GM12878 (cell line): Measurements from ENCODE around the gene ENG. TPM values are rescaled to one million over a fixed set of nuclear protein-coding genes. Genes with fewer than 3 reads are reported as not detected.

ENCODE experiments used
- BRCA1 ChIP-seq: IDR thresholded peaks from 2 replicates; pipeline ENCODE4 v1.6.1; 2011; ENCODE audit warnings: low read depth, low read length, improper control_type of control experiment
- CBX3 ChIP-seq: fragments of 200-600 bp; sonication (generic); IDR thresholded peaks from 2 replicates; pipeline ENCODE4 v1.6.1; 2016; ENCODE audit warnings: low read depth, borderline replicate concordance
- CEBPB ChIP-seq, 2 experiments: fragments of 150-350 bp in 1 of 2; IDR thresholded peaks; 2 replicates each; pipeline ENCODE4 v1.6.1; 2012 to 2014; ENCODE audit warnings: low read depth in 2 of 2, low read length in 2 of 2, borderline replicate concordance in 1 of 2, inconsistent platforms in 1 of 2
- EZH2 ChIP-seq: IDR thresholded peaks from 2 replicates; pipeline ENCODE4 v1.6.1; 2012; ENCODE audit warnings: low read depth, mild to moderate bottlenecking, control low read depth, inconsistent platforms, low read length, borderline replicate concordance; ENCODE audit not compliant: control insufficient read depth
- GATAD2B ChIP-seq: fragments of 450-650 bp; conservative IDR thresholded peaks from 2 replicates; pipeline ENCODE4 v1.6.1; 2017; ENCODE audit warnings: low read depth, mild to moderate bottlenecking, moderate library complexity
- KAT2A ChIP-seq: conservative IDR thresholded peaks from 2 replicates; pipeline ENCODE4 v1.6.1; 2011; ENCODE audit warnings: low read depth, low read length; ENCODE audit not compliant: control insufficient read depth
- MYC ChIP-seq: IDR thresholded peaks from 2 replicates; pipeline ENCODE4 v1.6.1; 2011; ENCODE audit warnings: mild to moderate bottlenecking, low read length, moderate library complexity, inconsistent platforms; ENCODE audit not compliant: insufficient read depth, insufficient replicate concordance, insufficient read length, severe bottlenecking
- NFXL1 ChIP-seq: fragments of 450-650 bp; IDR thresholded peaks from 2 replicates; pipeline ENCODE4 v1.6.1; 2017; ENCODE audit warnings: antibody characterized with exemption, mild to moderate bottlenecking, borderline replicate concordance
- NFYB ChIP-seq: IDR thresholded peaks from 2 replicates; pipeline ENCODE4 v1.6.1; 2011; ENCODE audit warnings: low read depth, mild to moderate bottlenecking, low read length, improper control_type of control experiment, moderate library complexity; ENCODE audit not compliant: insufficient read depth
- SMAD1 ChIP-seq: fragments of 450-650 bp; IDR thresholded peaks from 2 replicates; pipeline ENCODE4 v1.6.1; 2018; ENCODE audit warnings: mild to moderate bottlenecking, low read depth; ENCODE audit not compliant: partially characterized antibody
- SREBF1 ChIP-seq: IDR thresholded peaks from 2 replicates; pipeline ENCODE4 v1.6.1; 2012; ENCODE audit warnings: mild to moderate bottlenecking, low read length
- TCF7 ChIP-seq: IDR thresholded peaks from 2 replicates; pipeline ENCODE4 v1.6.1; 2014; ENCODE audit warnings: antibody characterized with exemption, borderline replicate concordance
- WRNIP1 ChIP-seq: IDR thresholded peaks from 2 replicates; pipeline ENCODE4 v1.6.1; 2011; ENCODE audit warnings: low read depth, low read length, improper control_type of control experiment, borderline replicate concordance
- polyA plus RNA-seq, 11 experiments: library from polyadenylated mRNA; depleted of rRNA in 4 of 11; unstranded in 6 of 11; stranded (reverse) in 5 of 11; fragments of >200 nt; fragmentation: Nextera tagmentation in 4 of 11; fragmentation: Illumina TruSeq in 1 of 11; extraction: Ambion mirVana in 4 of 11; extraction: Trizol in 1 of 11; gene quantifications; 1 replicate in 1 of 11; 2 replicates in 10 of 11; pipeline versions ENCODE4 v1.2.1 to v1.2.3, GENCODE V29; 2011 to 2016; ENCODE audit warnings: inconsistent platforms in 2 of 11, missing spikeins in 2 of 11, low read depth in 1 of 11
- total RNA-seq, 4 experiments: library from RNA; depleted of rRNA in 3 of 4; stranded (reverse); fragments of >200 nt in 3 of 4; fragmentation: Illumina TruSeq in 1 of 4; extraction: Trizol in 1 of 4; gene quantifications; 2 replicates each; pipeline versions ENCODE4 v1.2.1 to v1.2.3, GENCODE V29; 2013 to 2021
- TF ChIP-seq, protein P1 (sequence below): IDR thresholded peaks from 2 replicates; pipeline ENCODE4 v1.6.1; 2012; ENCODE audit warnings: improper control_type of control experiment, low read depth, low read length; ENCODE audit not compliant: insufficient replicate concordance
- TF ChIP-seq, protein P2 (sequence below): fragments of 450-650 bp; IDR thresholded peaks from 2 replicates; pipeline ENCODE4 v1.6.1; 2017; ENCODE audit warnings: mild to moderate bottlenecking, moderate library complexity
- TF ChIP-seq, protein P3 (sequence below): fragments of 450-650 bp; IDR thresholded peaks from 2 replicates; pipeline ENCODE4 v1.6.1; 2016; ENCODE audit warnings: mild to moderate bottlenecking
- TF ChIP-seq, protein P4 (sequence below): IDR thresholded peaks from 2 replicates; pipeline ENCODE4 v1.6.1; 2011; ENCODE audit warnings: low read depth, low read length, improper control_type of control experiment, borderline replicate concordance

Gene ENG
- total and polyA plus RNA-seq, 10 of the 15 experiments (the other 5 are each of a cell fraction or from before 2014, with no cell fraction given), result 0.14 to 10.1 (median 2.0) TPM

DNA sequence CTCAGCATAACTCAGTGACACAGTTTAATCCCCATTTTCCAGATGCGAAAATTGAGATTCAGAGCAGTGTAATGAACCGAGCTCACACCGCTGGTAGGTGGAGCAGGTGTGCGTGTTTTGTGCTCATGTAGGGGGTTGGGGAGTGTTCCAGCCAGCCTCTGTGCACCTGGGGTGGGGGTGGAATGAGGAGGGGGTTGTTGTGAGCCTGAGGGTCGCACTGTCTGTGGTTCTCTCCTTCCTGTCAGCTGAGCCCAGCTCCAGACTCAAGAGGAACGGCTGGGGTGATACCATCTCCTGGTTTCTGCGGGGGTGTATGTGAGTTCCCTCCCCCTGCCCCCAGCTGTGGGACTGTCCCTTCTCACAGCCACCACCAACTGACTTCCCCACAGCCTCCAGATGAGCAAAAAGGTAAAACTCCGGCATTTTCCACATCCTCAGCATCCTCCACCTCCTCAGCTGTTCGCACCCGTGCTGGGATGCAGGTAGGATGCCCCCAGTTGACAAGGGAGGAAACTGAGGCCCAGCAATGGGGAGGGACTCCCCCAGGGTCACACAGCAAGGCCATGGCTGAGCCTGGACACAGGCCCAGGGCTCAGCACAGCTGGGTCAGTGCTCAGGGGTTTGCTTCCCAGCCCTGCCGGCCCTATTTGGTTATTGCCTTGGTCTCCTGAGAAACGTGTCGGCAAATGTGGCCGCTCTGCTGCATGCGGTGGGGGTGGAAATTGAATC lies 78.1 kb downstream of the ENG start (continued):
- TF ChIP-seq SREBF1 (peak; percentile 92), GATAD2B (no peak; the same call in 1 of the 2 replicates), NFXL1 (no peak), EZH2 (no peak), NFYB (no peak), MYC (peak; percentile 6), WRNIP1 (no peak), KAT2A (no peak), SMAD1 (no peak), BRCA1 (no peak), TCF7 (no peak), CEBPB (IDR thresholded peaks at IDR 0.05; ENCODE audit: borderline replicate concordance in 1 of 2, low read depth in 2 of 2, low read length in 2 of 2) (no peak), CBX3 (no peak)
- TF ChIP-seq, protein P1, sequence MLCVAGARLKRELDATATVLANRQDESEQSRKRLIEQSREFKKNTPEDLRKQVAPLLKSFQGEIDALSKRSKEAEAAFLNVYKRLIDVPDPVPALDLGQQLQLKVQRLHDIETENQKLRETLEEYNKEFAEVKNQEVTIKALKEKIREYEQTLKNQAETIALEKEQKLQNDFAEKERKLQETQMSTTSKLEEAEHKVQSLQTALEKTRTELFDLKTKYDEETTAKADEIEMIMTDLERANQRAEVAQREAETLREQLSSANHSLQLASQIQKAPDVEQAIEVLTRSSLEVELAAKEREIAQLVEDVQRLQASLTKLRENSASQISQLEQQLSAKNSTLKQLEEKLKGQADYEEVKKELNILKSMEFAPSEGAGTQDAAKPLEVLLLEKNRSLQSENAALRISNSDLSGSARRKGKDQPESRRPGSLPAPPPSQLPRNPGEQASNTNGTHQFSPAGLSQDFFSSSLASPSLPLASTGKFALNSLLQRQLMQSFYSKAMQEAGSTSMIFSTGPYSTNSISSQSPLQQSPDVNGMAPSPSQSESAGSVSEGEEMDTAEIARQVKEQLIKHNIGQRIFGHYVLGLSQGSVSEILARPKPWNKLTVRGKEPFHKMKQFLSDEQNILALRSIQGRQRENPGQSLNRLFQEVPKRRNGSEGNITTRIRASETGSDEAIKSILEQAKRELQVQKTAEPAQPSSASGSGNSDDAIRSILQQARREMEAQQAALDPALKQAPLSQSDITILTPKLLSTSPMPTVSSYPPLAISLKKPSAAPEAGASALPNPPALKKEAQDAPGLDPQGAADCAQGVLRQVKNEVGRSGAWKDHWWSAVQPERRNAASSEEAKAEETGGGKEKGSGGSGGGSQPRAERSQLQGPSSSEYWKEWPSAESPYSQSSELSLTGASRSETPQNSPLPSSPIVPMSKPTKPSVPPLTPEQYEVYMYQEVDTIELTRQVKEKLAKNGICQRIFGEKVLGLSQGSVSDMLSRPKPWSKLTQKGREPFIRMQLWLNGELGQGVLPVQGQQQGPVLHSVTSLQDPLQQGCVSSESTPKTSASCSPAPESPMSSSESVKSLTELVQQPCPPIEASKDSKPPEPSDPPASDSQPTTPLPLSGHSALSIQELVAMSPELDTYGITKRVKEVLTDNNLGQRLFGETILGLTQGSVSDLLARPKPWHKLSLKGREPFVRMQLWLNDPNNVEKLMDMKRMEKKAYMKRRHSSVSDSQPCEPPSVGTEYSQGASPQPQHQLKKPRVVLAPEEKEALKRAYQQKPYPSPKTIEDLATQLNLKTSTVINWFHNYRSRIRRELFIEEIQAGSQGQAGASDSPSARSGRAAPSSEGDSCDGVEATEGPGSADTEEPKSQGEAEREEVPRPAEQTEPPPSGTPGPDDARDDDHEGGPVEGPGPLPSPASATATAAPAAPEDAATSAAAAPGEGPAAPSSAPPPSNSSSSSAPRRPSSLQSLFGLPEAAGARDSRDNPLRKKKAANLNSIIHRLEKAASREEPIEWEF, result no peak
- TF ChIP-seq, protein P2, sequence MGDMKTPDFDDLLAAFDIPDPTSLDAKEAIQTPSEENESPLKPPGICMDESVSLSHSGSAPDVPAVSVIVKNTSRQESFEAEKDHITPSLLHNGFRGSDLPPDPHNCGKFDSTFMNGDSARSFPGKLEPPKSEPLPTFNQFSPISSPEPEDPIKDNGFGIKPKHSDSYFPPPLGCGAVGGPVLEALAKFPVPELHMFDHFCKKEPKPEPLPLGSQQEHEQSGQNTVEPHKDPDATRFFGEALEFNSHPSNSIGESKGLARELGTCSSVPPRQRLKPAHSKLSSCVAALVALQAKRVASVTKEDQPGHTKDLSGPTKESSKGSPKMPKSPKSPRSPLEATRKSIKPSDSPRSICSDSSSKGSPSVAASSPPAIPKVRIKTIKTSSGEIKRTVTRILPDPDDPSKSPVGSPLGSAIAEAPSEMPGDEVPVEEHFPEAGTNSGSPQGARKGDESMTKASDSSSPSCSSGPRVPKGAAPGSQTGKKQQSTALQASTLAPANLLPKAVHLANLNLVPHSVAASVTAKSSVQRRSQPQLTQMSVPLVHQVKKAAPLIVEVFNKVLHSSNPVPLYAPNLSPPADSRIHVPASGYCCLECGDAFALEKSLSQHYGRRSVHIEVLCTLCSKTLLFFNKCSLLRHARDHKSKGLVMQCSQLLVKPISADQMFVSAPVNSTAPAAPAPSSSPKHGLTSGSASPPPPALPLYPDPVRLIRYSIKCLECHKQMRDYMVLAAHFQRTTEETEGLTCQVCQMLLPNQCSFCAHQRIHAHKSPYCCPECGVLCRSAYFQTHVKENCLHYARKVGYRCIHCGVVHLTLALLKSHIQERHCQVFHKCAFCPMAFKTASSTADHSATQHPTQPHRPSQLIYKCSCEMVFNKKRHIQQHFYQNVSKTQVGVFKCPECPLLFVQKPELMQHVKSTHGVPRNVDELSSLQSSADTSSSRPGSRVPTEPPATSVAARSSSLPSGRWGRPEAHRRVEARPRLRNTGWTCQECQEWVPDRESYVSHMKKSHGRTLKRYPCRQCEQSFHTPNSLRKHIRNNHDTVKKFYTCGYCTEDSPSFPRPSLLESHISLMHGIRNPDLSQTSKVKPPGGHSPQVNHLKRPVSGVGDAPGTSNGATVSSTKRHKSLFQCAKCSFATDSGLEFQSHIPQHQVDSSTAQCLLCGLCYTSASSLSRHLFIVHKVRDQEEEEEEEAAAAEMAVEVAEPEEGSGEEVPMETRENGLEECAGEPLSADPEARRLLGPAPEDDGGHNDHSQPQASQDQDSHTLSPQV, result no peak
- TF ChIP-seq, protein P3, sequence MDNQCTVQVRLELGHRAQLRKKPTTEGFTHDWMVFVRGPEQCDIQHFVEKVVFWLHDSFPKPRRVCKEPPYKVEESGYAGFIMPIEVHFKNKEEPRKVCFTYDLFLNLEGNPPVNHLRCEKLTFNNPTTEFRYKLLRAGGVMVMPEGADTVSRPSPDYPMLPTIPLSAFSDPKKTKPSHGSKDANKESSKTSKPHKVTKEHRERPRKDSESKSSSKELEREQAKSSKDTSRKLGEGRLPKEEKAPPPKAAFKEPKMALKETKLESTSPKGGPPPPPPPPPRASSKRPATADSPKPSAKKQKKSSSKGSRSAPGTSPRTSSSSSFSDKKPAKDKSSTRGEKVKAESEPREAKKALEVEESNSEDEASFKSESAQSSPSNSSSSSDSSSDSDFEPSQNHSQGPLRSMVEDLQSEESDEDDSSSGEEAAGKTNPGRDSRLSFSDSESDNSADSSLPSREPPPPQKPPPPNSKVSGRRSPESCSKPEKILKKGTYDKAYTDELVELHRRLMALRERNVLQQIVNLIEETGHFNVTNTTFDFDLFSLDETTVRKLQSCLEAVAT, result 0 out of 2 replicates have a peak, but pooled peaks have one; percentile 43
- TF ChIP-seq, protein P4, sequence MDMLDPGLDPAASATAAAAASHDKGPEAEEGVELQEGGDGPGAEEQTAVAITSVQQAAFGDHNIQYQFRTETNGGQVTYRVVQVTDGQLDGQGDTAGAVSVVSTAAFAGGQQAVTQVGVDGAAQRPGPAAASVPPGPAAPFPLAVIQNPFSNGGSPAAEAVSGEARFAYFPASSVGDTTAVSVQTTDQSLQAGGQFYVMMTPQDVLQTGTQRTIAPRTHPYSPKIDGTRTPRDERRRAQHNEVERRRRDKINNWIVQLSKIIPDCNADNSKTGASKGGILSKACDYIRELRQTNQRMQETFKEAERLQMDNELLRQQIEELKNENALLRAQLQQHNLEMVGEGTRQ, result no peak
